ENCODE measurements around the gene MOV10L1.
A peak's percentile ranks its signal among the peaks of the same experiment; 100 is the strongest.

Gene MOV10L1

DNA sequence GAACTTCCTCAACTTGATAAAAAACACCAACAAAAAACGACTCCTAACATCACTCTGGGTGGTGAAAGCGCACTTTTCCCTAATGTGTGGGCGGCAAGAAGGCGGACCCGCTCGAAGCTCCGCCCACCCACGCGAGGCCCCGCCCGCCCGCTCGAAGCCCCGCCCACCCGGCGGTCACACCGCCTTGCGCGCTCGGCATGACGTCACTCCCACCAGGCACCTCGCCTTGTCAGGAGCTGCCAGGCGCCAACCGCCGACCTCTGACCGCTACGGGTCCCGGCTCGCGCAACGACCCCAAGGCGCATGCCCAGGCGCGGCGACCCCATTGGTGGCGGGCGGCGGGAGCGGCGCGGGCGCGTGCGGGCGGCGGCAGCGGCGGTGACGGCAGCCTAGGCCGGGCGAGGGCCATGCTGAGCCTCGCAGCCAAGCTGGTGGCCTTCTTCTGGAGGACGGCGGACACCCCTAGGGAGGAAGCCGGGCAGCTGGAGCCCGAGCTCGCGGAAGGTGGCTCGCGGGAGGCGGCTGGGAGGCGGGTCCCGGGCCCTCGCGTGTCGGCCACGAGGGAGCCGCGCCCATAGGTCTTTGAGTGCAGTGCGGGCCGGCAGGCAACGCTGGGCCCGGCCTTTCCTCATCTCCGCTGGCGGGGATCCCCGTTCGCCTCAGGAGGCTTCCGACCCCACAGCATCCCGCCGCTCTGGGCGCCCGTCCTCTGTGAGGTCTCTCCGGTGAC lies at the start of gene MOV10L1:
TSS of gene MOV10L1 (plus strand) at position 325 of the 730 bp plus-strand sequence. CDS start at position 408, 83 bp downstream.
- peak; percentile 28 for DNase-seq (ENCODE audit: low read depth)

DNA sequence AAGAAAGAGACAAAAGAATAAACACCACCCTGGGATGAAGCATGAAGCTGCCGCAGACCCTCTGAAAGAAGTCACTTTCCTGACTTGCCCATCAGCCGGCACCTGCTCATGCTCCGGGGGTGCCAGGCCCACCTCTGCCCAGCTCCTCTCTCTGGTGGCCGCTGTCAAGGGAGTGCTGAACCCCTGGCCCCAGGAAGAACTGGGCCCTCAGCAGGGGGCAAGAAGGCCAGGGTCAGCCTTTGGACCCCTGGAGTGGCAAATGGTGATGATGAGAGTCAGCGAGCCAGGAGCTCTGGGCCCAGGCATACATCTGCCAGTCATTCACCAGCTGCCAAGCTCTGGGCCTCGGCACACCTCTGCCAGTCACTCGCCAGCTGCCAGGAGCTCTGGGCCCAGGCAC lies 49.1 kb upstream of the MOV10L1 start:
- no peak for DNase-seq (ENCODE audit: low read depth)

DNA sequence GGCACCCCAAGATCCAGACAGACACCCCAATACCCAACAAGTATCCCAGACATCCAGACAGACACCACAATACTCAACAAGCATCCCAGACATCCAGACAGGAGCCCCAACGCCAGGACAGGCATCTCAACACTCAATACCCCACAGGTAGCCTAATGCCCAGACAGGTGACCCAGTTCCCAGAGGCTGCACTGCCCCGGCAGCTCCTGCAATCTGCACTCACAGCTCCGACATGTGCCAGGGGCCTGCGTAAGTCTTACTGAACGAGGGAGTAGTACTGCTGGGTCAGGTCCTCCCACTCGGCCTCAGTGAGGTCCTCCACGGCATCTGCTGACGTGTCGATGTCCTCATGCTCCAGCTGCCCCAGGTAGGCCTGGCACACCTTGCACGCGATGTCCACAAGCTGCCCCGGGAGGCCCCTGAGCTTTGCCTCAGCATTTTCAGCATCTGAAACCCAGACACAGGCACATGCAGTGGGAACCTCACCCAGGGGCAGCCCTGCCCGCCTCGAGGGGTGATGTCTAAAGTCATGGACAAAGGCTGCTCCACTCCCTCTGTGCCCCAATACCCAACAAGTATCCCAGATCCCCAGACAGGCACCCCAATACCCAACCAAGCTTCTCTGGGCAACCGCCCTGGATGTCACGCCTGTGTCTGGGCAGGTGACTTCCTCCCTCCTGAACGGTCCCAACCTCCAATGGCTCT lies 48.3 kb upstream of the MOV10L1 start:
- DNase-seq (ENCODE audit: low read depth) = no peak

DNA sequence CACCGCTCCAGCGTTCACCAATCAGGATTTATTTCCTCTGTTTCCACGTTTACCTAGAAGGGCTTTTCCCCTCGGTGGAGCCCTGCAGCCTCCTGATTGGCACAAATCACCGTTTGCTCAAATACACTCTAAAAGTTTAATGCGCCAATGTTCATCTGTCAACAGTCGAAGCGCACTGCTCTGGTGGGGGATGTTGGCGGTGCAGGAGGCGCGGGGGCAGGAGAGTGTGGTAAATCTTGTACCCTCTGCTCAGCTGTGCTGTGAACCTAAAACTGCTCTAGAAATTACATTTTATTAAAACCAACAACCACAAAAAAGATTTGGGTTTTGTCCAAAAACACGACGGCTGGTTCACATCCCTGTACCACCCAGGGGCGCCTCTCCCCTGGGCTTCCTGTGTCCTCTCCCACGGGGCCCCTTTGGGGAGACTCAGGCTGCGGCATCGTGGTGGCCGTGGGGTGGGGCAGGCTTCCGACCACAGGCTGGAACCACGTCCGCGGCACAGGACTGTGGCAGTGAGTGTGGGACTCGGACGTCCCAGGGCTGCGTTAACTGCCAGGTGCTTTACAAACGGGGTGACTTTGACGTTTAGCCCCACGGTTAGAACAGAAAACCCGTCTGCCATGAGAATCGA lies 45.2 kb upstream of the MOV10L1 start:
- DNase-seq (ENCODE audit: low read depth) = no peak

DNA sequence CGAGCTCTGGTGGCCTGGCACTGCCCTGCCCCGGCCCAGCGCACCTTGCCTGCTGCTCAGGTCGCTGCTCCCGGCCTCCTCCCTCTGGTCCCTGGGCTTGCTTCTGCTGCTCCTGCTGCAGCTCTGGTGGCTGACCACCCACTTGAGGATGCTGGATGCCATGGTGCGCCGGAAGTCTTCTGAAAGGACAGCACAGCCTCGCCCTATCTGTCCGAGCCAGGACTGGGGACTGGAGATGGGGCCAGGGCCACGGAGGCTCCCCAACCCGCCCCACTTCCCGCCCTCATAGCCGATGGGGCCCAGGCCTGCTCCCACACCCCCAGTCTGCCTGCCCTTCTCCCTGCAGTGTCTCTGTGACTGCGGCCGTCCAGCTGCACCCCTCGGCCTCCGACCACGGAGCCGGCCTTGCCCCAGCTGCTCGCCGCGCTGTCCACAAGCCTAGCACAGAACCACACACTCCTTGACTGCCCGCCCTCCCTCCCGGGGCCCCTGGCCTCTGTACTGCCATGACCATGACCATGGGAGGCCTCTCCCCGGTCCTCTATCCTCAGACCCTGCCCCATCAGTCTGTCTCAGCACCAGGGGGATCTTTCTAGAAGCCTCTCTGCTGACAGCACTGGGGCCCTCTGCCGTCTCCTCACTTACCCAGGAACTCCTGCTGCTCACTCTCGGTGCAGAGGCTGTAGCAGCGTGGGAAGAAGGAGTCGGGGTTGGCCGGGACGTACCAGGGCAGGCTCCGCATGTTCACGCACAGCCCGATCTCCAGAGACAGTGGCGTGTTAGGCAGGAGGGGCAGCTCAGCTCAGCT lies 44.4 kb upstream of the MOV10L1 start:
- DNase-seq (ENCODE audit: low read depth) = no peak

DNA sequence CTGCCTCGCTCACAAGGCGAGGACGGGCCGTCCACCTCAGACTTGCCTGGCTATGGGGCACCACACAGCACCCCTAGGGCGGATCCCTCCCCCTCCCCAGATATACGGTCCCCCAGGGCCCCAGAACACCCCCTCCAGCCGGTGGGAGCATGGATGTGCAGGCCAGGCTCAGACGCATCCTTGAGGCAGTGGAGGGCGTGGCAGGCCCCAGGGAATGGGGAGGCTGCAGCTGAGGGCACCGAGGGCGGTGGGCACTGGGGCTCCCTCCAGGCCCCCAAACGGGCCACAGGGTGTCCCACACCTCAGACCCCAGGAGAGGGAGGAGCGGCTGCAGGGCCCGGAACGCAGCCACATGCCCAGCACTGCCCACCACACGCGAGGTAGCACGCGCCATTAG lies 43.8 kb upstream of the MOV10L1 start:
- no peak for DNase-seq (ENCODE audit: low read depth)

DNA sequence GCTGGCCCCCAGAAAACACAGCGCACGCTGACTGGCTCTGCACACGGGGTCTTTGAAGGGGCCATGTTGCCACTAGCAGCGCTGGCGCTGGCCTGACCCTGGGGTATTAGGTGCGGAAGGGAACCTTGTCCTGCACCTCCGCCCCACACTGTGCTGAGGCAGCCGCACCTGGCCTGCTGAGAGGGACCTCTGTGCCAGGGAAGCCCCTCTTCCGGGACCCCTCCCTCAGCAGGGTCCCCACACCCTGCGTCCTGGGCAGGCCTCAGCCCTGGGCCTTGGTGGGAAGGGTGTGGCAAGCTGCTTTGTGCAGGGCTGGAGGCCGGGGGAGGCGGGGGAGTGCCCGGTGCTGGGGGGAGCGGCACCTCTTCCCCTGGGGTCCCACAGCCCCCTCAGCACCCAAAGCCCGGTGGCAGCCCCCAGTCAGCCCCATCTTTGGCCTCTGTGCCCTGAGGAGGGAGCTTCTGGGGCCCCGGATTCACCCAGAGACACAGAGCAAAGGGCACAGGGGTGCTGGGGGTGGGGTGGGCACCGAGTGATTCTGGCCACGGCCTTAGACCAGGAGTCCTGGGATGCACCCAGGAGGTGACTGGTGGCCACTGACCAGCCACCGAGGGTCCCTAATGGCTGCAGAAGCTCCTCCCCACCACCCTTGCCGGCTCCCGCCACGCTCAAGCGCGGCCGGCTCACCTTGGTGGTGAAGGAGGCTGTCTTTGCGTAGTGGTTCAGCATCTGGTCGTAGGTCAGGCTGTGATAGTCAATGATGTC lies 43.1 kb upstream of the MOV10L1 start:
- no peak for DNase-seq (ENCODE audit: low read depth)

DNA sequence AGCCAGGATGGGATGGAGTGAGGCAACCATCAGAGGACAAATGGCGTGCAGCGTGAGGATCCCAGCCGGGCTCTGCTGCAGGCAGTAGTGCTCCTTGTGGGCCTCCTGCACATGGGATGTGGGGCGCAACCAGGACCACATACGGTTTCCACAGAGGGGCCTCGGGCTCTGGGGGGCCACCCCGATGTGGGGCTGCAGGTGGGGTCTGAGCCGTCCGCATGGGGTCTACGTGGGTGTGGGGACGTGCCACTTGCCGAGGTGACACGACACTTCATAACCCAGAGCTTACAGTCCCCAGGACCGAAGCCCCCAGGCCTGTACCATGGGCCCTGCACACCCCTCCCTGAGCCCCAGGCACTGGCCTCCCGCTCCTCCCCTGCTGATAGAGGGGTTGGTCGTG lies 42.5 kb upstream of the MOV10L1 start:
- no peak for DNase-seq (ENCODE audit: low read depth)

DNA sequence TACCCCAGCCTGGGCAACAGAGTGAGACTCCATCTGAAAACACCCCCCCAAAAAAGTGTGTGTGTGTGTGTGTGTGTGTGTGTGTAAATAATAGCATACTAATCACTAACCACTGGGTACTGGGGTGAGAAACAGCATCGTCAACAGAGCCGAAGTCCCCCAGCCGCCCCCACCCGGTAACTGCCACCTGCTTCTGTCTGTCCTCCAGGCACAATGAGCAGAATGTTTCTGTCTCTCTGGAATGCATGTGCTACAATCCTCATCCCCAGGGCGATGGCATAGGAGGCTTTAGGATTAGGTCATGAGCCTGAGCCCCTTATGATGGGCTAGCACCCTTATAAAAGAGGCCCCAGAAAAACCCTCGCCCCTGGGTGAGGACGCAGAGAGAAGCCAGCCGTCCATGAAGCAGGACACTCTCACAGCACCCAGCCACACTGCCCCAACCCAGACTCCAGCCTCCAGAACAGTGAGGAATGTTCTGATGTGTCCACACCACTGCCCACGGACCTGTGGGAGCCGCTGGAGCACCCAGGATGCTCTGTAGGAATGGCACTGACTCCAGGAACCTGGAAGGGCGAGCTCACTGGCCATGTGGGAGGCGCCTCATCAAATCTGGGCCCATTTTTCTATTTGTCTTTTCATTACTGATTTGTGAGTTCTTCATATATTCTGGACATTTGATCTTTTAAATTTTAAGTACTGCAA lies 41.6 kb upstream of the MOV10L1 start:
- no peak for DNase-seq (ENCODE audit: low read depth)

DNA sequence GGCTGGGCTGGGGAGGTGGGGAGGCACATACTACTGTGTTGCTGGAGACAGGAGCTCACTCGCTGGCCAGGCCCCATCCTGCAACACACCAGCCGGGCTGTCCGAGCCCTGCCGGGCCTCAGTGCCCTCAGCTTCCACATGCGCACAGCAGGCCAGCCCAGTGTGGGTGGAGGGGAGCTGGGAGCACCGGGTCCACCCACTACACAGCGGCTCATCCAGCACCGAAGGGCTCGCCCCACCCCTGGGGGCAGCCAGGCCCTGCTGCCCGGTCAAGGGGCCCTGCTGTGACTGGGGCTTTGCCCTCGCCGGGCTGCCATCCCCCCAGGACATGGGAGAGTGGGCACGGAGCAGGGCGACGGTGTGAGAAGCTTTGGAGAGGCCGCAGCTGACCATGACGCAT lies 41.0 kb upstream of the MOV10L1 start:
- DNase-seq (ENCODE audit: low read depth) = no peak

DNA sequence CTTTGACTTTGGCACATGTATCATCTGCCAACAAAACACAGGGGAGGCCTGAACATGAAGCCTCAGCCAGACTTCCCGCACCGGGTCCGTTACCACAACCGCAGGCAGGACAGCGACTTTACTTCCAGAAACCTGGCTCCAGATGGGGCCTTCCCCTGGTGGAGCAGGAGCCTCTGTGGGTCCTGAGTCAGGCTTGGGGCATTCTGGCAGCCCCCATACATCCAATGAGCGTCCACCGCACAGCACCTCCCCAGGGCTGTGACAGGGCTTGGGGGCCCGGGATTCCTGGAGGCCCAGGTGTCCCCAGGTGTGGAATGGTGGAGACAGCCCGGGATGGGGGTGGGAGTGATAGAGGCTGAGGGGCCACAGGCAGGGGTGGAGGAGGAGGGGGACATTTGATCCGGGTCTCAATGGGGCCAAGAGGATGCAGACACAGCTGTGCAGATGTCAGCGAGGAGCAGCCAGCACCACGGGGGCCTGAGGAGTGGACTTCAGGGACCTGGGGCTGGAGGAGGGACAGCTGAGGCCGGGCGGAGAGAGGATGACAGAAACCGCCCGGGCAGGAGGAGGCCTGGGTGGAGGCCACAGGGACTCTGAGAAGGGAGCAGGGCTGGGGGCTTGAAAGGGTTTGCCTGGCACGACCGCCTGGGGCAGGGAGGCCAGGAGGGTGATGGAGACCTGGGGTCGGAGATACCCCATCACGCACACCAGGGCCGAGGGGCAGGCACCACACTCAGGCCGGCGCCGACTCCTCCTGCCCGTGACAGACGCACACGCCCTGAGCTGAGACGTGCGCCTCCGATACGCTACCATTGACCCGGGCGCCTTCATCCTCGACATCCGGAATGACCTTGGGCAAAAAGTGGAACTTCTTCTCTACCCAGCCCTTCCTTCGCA lies 40.3 kb upstream of the MOV10L1 start:
- DNase-seq (ENCODE audit: low read depth) = no peak

DNA sequence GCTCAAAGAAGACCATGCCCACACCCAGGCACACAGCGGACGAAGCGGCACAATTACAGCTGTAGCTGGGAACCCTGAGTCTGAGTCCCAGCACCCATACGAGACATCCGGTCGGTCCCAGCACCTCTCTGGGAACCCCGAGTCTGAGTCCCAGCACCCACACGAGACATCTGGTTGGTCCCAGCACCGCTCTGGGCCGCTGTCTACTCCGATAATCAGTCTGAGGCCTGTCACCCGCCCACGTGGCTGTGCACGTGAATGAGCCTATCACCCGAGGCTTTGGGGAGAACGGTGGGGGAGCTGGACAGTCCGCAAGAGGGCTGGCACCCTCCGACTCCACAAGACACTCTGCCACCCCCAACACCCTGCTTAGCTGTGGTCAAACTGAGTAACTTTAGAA lies 37.9 kb upstream of the MOV10L1 start:
- DNase-seq (ENCODE audit: low read depth) = no peak

DNA sequence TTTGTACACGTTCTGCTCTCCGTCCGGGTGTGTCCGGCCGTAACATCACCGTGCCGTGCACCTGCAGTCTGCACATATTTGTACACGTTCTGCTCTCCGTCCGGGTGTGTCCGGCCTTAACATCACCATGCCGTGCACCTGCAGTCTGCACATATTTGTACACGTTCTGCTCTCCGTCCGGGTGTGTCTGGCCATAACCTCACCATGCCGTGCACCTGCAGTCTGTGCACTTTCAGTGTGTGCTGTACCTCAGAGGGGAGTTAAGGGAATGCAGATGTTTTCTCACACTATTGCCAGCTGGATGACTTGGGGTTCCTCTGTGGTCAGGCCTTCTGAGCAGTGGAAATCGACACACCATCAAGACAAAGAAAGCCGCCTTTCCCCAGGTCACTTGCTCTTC lies 35.9 kb upstream of the MOV10L1 start:
- DNase-seq (ENCODE audit: low read depth) = no peak

DNA sequence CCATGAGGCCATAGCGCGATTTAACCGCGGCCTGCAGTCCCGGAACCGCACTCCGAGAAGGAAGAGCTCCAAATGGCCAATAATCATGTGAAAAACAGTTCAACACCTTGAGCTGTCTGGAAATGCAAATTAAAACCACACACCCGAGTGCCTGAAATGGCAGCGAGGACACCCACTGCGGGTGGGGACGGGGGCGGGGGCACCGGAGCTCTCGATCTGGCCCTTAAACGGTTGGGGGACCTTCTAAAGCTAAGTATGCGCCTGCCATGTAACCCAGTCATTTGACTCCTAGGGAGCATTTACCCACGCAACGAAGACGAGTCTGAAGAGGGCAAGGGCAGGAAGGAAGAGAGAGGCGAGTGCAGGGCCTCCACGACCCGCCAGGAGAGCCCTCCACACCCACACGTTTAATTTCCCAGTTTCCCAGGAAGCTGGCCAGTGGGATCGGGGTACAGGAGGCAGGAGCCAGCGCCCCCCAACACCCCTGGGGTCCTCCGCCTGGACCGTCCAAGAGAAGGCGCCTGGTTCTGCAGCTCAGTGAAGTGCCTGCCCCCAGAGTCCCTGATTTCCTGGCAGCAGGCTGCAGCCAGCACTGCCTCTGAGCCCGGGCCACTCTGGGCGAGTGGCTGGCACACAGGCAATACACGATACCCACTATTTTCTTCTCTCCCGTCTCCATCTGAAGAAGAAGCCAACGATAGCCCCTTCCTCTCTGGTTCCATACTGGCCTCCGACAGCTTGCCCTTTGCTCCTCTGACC lies 33.4 kb upstream of the MOV10L1 start:
- no peak for DNase-seq (ENCODE audit: low read depth)

DNA sequence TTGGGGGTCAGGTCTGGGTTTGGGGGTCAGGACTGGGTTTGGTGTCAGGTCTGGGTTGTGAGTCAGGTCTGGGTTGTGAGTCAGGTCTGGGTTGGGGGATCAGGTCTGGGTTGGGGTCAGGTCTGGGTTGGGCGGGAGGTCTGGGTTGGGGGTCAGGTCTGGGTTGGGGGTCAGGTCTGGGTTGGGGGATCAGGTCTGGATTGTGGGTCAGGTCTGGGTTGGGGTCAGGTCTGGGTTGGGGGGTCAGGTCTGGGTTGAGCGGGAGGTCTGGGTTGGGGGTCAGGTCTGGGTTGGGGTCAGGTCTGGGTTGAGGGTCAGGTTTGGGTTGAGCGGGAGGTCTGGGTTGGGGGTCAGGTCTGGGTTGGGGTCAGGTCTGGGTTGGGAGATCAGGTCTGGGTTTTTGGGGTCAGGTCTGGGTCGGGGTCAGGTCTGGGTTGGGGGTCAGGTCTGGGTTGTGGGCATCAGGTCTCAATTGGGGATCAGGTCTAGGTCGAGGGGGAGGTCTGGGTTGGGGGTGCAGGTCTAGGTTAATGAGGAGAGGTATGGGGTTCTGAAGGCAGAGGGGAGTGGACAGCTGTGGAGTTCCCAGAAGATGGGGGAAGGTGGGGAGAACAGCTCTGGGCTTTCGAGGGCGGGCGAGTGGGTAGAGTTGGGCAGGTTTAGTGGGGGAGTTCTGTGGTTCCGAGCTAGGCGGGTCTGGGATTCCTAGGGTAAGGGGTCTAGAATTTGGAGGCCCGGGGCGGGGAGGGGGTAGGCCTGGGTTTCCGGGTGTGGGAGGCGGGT lies 32.3 kb upstream of the MOV10L1 start:
- DNase-seq (ENCODE audit: low read depth) = no peak

DNA sequence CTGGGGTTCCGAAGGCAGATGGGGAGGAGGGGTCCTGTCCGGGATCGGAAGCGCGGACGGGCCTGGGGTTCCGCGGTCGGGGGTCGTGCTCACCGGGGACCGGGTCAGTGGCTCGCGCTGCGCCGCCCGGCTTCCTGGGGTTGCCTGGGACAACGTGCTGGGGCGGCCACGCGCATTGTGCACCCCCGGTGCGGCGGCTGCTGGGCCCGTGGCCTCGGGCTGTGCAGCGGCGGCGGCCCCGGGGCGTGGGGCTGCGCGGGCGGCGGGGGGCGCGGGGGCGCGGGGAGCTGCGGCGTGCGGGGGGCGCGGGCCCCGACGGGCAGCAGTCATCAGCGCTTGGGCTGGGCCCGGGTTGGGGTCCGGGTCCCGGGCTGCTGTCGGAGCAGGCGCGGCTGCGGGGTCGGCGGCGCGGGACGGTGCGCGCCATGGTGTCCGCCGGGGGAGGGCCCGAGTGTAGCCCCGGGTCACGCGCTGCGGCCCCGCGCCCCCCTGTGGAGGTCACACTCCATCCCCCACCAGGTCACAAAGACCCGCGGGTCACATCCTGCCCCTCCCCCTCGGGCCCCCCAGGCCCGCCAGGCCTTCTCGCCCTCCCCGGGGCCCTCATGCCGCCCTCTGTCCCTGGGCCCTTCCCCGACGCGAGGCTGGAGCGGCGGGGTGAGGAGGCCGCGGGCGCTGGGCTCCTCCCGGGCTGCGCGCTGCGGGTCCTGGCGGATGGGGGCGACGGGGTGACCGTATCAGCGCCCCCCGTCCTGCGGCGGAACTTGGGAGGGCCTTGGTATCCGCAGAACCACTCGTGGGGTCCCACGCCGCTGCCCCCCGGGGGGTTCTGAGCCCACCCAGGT lies 31.5 kb upstream of the MOV10L1 start, which contains the start of gene TTLL8:
TSS of gene TTLL8 (minus strand) at position 238 of the 845 bp plus-strand sequence.
- no peak for DNase-seq (ENCODE audit: low read depth)

Measured in activated T-cell treated with anti-CD3 and anti-CD28 coated beads for 48 hours (primary cell).